Mesendoderm (in vitro differentiated cells): ENCODE results near the gene POLK. TPM values are rescaled to one million over a fixed set of nuclear protein-coding genes. Genes with fewer than 3 reads are reported as not detected.
A peak's percentile ranks its signal among the peaks of the same experiment; 100 is the strongest.

ENCODE experiments used
- DNase-seq: peaks from one replicate; pipeline ENCODE4 v3.0.0; 2013
- H2AK5ac ChIP-seq: 2 replicates; pipeline ENCODE4 v1.6.1; 2013; ENCODE audit warnings: low read length, inconsistent platforms
- H2BK120ac ChIP-seq: 2 replicates; pipeline ENCODE4 v1.6.1; 2013; ENCODE audit warnings: low read depth, mild to moderate bottlenecking, low read length, moderate library complexity, mixed read lengths
- H2BK15ac ChIP-seq: replicated peaks from 2 replicates; pipeline ENCODE4 v1.6.1; 2013; ENCODE audit warnings: low read depth, mild to moderate bottlenecking, moderate library complexity
- H2BK5ac ChIP-seq: 2 replicates; pipeline ENCODE4 v1.6.1; 2013; ENCODE audit warnings: low read length, inconsistent platforms
- H3K18ac ChIP-seq: 2 replicates; pipeline ENCODE4 v1.6.1; 2013; ENCODE audit warnings: mild to moderate bottlenecking, low read length, mixed read lengths
- H3K23ac ChIP-seq: one replicate; pipeline ENCODE4 v1.6.1; 2013; ENCODE audit warnings: low read length
- H3K27ac ChIP-seq: 2 replicates; pipeline ENCODE4 v1.5.1; 2013; ENCODE audit warnings: low read depth, mild to moderate bottlenecking, inconsistent platforms, low read length, moderate library complexity
- H3K27me3 ChIP-seq: 2 replicates; pipeline ENCODE4 v1.6.1; 2013; ENCODE audit warnings: low read length, control low read depth, mild to moderate bottlenecking, inconsistent platforms; ENCODE audit not compliant: insufficient read depth, poor library complexity
- H3K36me3 ChIP-seq: 2 replicates; pipeline ENCODE4 v1.6.1; 2013; ENCODE audit warnings: low read length, inconsistent platforms; ENCODE audit not compliant: control insufficient read depth, insufficient read depth
- H3K4ac ChIP-seq: one replicate; pipeline ENCODE4 v1.6.1; 2013; ENCODE audit warnings: low read depth, mild to moderate bottlenecking, low read length, moderate library complexity
- H3K4me1 ChIP-seq: 2 replicates; pipeline ENCODE4 v1.6.1; 2013; ENCODE audit warnings: low read depth, low read length, inconsistent platforms; ENCODE audit not compliant: control insufficient read depth
- H3K4me2 ChIP-seq: 2 replicates; pipeline ENCODE4 v1.6.1; 2013; ENCODE audit warnings: low read length
- H3K4me3 ChIP-seq: 2 replicates; pipeline ENCODE4 v1.5.1; 2013; ENCODE audit warnings: mild to moderate bottlenecking, low read length
- H3K56ac ChIP-seq: one replicate; pipeline ENCODE4 v1.6.1; 2013; ENCODE audit warnings: low read length
- H3K79me1 ChIP-seq: 2 replicates; pipeline ENCODE4 v1.6.1; 2013; ENCODE audit warnings: low read length, inconsistent platforms
- H3K79me2 ChIP-seq: 2 replicates; pipeline ENCODE4 v1.6.1; 2013; ENCODE audit warnings: mild to moderate bottlenecking, low read length; ENCODE audit not compliant: control insufficient read depth, insufficient read depth
- H3K9ac ChIP-seq: 2 replicates; pipeline ENCODE4 v1.6.1; 2013; ENCODE audit warnings: low read length, inconsistent platforms
- H4K5ac ChIP-seq: one replicate; pipeline ENCODE4 v1.6.1; 2013; ENCODE audit warnings: low read length
- H4K8ac ChIP-seq: one replicate; pipeline ENCODE4 v1.6.1; 2013; ENCODE audit warnings: low read depth, mild to moderate bottlenecking, control low read depth, low read length, moderate library complexity
- WGBS: extraction: QIAGEN DNeasy Blood & Tissue Kit; methylation state at CpG from one replicate; pipeline ENCODE4 v1.1.7; 2013; ENCODE audit warnings: low lambda C conversion rate, missing lambda C conversion rate; ENCODE audit not compliant: insufficient coverage; ENCODE audit errors: extremely low coverage; 5-methylcytosine and 5-hydroxymethylcytosine counted together
- polyA plus RNA-seq, 2 experiments: library from polyadenylated mRNA; stranded (reverse); fragments of 200-250 nt; gene quantifications; one replicate each; pipeline ENCODE4 v1.2.3, GENCODE V29; 2013

Gene POLK
- polyA plus RNA-seq (2013, experiment 1 of 2), result 3.7 TPM
- polyA plus RNA-seq (2013, experiment 2 of 2), result 3.5 TPM

DNA sequence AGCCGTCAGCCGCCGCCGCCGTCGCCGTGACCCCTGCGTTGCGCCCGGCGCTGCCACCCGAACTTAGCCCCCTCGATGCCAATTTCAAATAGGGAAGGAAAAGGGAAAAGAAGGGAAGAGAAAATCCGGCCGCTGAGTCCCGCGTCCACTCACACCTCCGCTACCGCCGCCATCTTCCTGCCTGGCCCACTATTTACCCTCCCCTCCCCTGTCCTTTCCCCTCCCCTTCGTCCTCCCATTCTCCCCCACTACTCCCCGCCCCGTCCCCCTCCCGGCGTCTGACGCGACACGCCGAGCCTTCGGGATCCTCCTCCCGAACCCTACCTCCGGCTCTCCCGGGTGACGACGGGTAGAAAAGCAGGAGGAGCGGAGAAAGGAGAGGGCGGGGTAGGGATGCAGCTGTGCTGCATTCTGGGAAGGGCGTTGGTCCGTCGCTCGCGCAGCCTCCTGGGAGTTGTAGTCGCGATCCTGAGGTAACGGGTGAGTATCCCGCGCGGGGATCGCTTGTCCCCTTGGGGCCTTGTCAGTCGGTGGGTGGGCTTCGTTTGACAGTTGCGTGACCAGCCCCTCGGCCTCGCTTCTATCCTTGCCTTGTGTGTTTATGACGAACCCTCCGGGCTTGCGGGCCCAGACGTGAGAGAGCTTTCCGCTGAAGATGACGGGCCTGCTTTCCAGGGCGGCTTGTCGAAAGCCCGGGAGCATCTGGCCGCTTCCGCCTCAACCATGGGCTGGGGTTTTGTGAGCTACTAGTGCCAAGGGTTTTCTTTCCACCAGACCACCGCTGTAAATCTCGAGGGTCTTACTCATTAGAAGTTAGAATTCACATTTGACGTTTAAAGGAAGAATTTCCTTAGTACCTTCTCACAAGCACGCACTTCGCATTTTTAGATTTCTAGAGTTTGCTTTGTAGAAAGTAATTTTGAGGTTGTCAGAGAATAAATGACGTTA is at the start of gene POLK, which contains the start of gene CERT1:
Gene POLK, plus strand, starts transcription at position 457 of the 948 bp plus-strand sequence.
Gene CERT1, minus strand, starts transcription at position 195 of the 948 bp plus-strand sequence. CDS start 422 bp downstream, outside the sequence.
- no peak within 1 kb of the TSS for H2BK15ac ChIP-seq
- peak within 1 kb of the TSS; percentile 57 for H3K23ac ChIP-seq
- H3K79me2 ChIP-seq, result peaks cover 29% of the 10 kb centered on the region
- H3K79me1 ChIP-seq, result peaks cover 10% of the 10 kb centered on the region
- H3K4ac ChIP-seq, result no peak within 1 kb of the TSS
- no peaks in the 10 kb centered on the region for H3K27me3 ChIP-seq
- peak within 1 kb of the TSS; percentile 96 for H3K56ac ChIP-seq
- no peaks in the 10 kb centered on the region for H3K4me1 ChIP-seq
- peak within 1 kb of the TSS; percentile 92 for H3K4me3 ChIP-seq
- peak within 1 kb of the TSS; percentile 33 for H3K27ac ChIP-seq
- H3K36me3 ChIP-seq, result no peaks in the 10 kb centered on the region
- H2BK5ac ChIP-seq, result peak within 1 kb of the TSS; percentile 56
- peak within 1 kb of the TSS; percentile 54 for H3K18ac ChIP-seq
- DNase-seq, result peak; percentile 100
- H4K8ac ChIP-seq, result peak within 1 kb of the TSS; percentile 28
- no peak within 1 kb of the TSS for H4K5ac ChIP-seq
- H2AK5ac ChIP-seq, result no peak within 1 kb of the TSS
- H3K4me2 ChIP-seq, result peak within 1 kb of the TSS; percentile 77
- no CpG with 5 or more reads among the region's 71 CpGs for WGBS
- H3K9ac ChIP-seq, result peak within 1 kb of the TSS; percentile 94
- H2BK120ac ChIP-seq, result no peak within 1 kb of the TSS

- H3K36me3 ChIP-seq, result no peaks in the 10 kb centered on the region
These were observed 48.0 kb upstream of the POLK start for GRCh38 chr5:75463726-75464125.

GRCh38 chr5:75465480-75465879 is 46.2 kb upstream of the POLK start:
- Histone ChIP-seq H3K27ac (peak overlapping the region; percentile 88), H3K4me3 (no peak overlapping the region), H3K27me3 (no peaks in the 10 kb centered on the region), H2BK120ac (peak overlapping the region; percentile 38), H3K4me2 (no peak overlapping the region), H3K4ac (no peak overlapping the region), H3K56ac (peak overlapping the region; percentile 9), H3K4me1 (peaks cover 32% of the 10 kb centered on the region), H3K79me2 (peaks cover 8% of the 10 kb centered on the region), H3K36me3 (no peaks in the 10 kb centered on the region), H2BK5ac (peak overlapping the region; percentile 29), H3K18ac (peak overlapping the region; percentile 92), H3K79me1 (peaks cover 6% of the 10 kb centered on the region), H2BK15ac (no peak overlapping the region), H2AK5ac (no peak overlapping the region), H4K8ac (no peak overlapping the region), H3K23ac (no peak overlapping the region), H4K5ac (no peak overlapping the region), H3K9ac (no peak overlapping the region)
- WGBS, result no CpG with 5 or more reads among the region's 1 CpG
- no peak for DNase-seq

More at GRCh38 chr5:75463726-75464125, 48.0 kb upstream of the POLK start:
- no peak overlapping the region for H2BK15ac ChIP-seq
- H2AK5ac ChIP-seq, result no peak overlapping the region
- no peak overlapping the region for H3K9ac ChIP-seq
- H2BK120ac ChIP-seq, result peak overlapping the region; percentile 46
- H3K18ac ChIP-seq, result no peak overlapping the region
- no peak overlapping the region for H3K4me2 ChIP-seq
- H4K8ac ChIP-seq, result no peak overlapping the region
- peaks cover 31% of the 10 kb centered on the region for H3K4me1 ChIP-seq
- DNase-seq, result no peak
- H4K5ac ChIP-seq, result no peak overlapping the region
- H3K79me1 ChIP-seq, result peaks cover 6% of the 10 kb centered on the region
- no peak overlapping the region for H3K4ac ChIP-seq
- H3K27ac ChIP-seq, result peak overlapping the region; percentile 27
- no CpG with 5 or more reads among the region's 2 CpGs for WGBS
- no peak overlapping the region for H3K56ac ChIP-seq
- H3K23ac ChIP-seq, result no peak overlapping the region
- peaks cover 7% of the 10 kb centered on the region for H3K79me2 ChIP-seq
- no peak overlapping the region for H3K4me3 ChIP-seq
- H2BK5ac ChIP-seq, result peak overlapping the region; percentile 8
- H3K27me3 ChIP-seq, result no peaks in the 10 kb centered on the region

GRCh38 chr5:75466006-75466716 is 45.5 kb upstream of the POLK start:
- H2AK5ac ChIP-seq, result no peak overlapping the region
- peak; percentile 92 for DNase-seq
- H2BK15ac ChIP-seq, result no peak overlapping the region
- H3K4ac ChIP-seq, result peak overlapping the region; percentile 48
- no peak overlapping the region for H2BK120ac ChIP-seq
- H3K79me1 ChIP-seq, result peaks cover 6% of the 10 kb centered on the region
- H3K4me1 ChIP-seq, result peaks cover 31% of the 10 kb centered on the region
- peak overlapping the region; percentile 68 for H3K27ac ChIP-seq
- WGBS, result no CpG with 5 or more reads among the region's 6 CpGs
- peak overlapping the region; percentile 65 for H3K18ac ChIP-seq
- H3K9ac ChIP-seq, result no peak overlapping the region
- H3K79me2 ChIP-seq, result peaks cover 9% of the 10 kb centered on the region
- H4K8ac ChIP-seq, result no peak overlapping the region
- no peak overlapping the region for H3K4me2 ChIP-seq
- H3K56ac ChIP-seq, result peak overlapping the region; percentile 38
- no peak overlapping the region for H3K4me3 ChIP-seq
- H3K23ac ChIP-seq, result no peak overlapping the region
- H3K27me3 ChIP-seq, result no peaks in the 10 kb centered on the region
- no peaks in the 10 kb centered on the region for H3K36me3 ChIP-seq
- H2BK5ac ChIP-seq, result peak overlapping the region; percentile 9
- H4K5ac ChIP-seq, result no peak overlapping the region

DNA sequence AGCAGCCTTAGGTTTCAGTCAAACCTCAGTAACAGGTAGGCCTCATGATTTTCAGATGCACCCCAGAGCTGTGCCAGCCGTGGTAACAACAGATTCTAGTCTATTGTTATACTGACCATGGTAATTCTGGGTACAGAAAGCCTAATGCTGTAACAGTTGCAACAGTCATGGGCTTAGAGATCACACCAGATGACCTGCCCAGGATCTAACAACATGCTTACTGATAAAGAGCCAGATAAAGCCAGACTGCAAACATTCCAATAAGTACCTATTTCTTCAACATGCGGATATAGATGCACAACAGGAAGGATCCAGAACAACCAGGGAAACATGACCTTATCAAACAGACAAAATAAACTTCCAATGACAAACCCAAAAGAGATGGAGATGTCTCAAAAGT is 43.1 kb upstream of the POLK start:
- Histone ChIP-seq H3K4ac (no peak overlapping the region), H2BK120ac (no peak overlapping the region), H3K9ac (no peak overlapping the region), H3K4me2 (no peak overlapping the region), H4K5ac (no peak overlapping the region), H3K18ac (peak overlapping the region; percentile 14), H2BK5ac (no peak overlapping the region), H3K79me2 (peaks cover 12% of the 10 kb centered on the region), H2BK15ac (no peak overlapping the region), H3K4me1 (peaks cover 28% of the 10 kb centered on the region), H3K27me3 (no peaks in the 10 kb centered on the region), H3K36me3 (no peaks in the 10 kb centered on the region), H4K8ac (no peak overlapping the region), H3K79me1 (peaks cover 9% of the 10 kb centered on the region), H3K23ac (no peak overlapping the region), H3K56ac (no peak overlapping the region), H3K4me3 (no peak overlapping the region), H2AK5ac (peak overlapping the region; percentile 72), H3K27ac (peak overlapping the region; percentile 37)
- no CpG with 5 or more reads among the region's 2 CpGs for WGBS
- peak; percentile 53 for DNase-seq
